GM12878 (cell line): ENCODE measurements around the gene CHAD. TPM values are rescaled to one million over a fixed set of nuclear protein-coding genes. Genes with fewer than 3 reads are reported as not detected.

Experiments used
- ATAC-seq: fragments of 200-7000 bp; cut with Tn5 transposase; 3 replicates; pipeline ENCODE4 v1.9.1; 2020; ENCODE audit warnings: mild to moderate bottlenecking, moderate library complexity
- BruUV-seq: library from RNA; stranded (reverse); fragments of 400-500 nt; replicated peaks from 2 replicates; lab custom pipeline; 2021; lab: Mats Ljungman, UMichigan
- CTCF ChIA-PET: fragments of 300-600 bp; sonication (Branson Sonifier 250); formaldehyde crosslinking; extraction: SDS; loops from one replicate; lab custom pipeline; 2021; ENCODE audit warnings: inconsistent platforms; lab: Yijun Ruan, JAX
- POLR2A ChIA-PET: fragments of 350-600 bp; formaldehyde crosslinking; extraction: SDS; loops from one replicate; lab custom pipeline; 2021; ENCODE audit warnings: inconsistent platforms; lab: Charles Lee
- RAD21 ChIA-PET: fragments of 300-600 bp; sonication (Branson Sonifier 250); formaldehyde crosslinking; loops from one replicate; lab custom pipeline; 2023; ENCODE audit warnings: antibody characterized with exemption; ENCODE audit not compliant: unreplicated experiment; lab: Charles Lee
- SMC1A ChIA-PET: fragments of 300-600 bp; sonication (Branson Sonifier 250); formaldehyde crosslinking; loops from one replicate; lab custom pipeline; 2023; ENCODE audit not compliant: unreplicated experiment, uncharacterized antibody; lab: Charles Lee
- DNase-seq: peaks from one replicate; pipeline ENCODE4 v3.0.0-alpha.2; 2011; ENCODE audit warnings: low read depth, low spot score
- FAIRE-seq: peaks from 3 replicates; lab custom pipeline; 2011; peaks lifted over from hg19 to GRCh38; lab: Jason Lieb, UNC
- H2AFZ ChIP-seq: 2 replicates; pipeline ENCODE4 v1.6.0; 2011; ENCODE audit warnings: low read depth, low read length, control low read depth; ENCODE audit not compliant: control insufficient read depth
- H3K27ac ChIP-seq: 2 replicates; pipeline ENCODE4 v1.5.1; 2011; ENCODE audit warnings: control low read depth; ENCODE audit not compliant: control insufficient read depth, insufficient read depth
- H3K27me3 ChIP-seq, 2 experiments: replicated peaks in 1 of 2; 2 replicates each; pipeline versions ENCODE4 v1.6.0 to v1.6.1; 2011; ENCODE audit warnings: low read length in 1 of 2; ENCODE audit not compliant: control insufficient read depth in 2 of 2, insufficient read depth in 2 of 2
- H3K36me3 ChIP-seq, 2 experiments: 2 replicates each; pipeline ENCODE4 v1.5.1; 2011; ENCODE audit warnings: low read length in 1 of 2; ENCODE audit not compliant: control insufficient read depth in 2 of 2, insufficient read depth in 2 of 2
- H3K4me1 ChIP-seq: 2 replicates; pipeline ENCODE4 v1.6.1; 2011; ENCODE audit warnings: mild to moderate bottlenecking, low read length, moderate library complexity, mixed read lengths; ENCODE audit not compliant: control insufficient read depth, insufficient read depth
- H3K4me2 ChIP-seq: 2 replicates; pipeline ENCODE4 v1.6.0; 2011; ENCODE audit warnings: control low read depth; ENCODE audit not compliant: control insufficient read depth, insufficient read depth
- H3K4me3 ChIP-seq: fragments of 200-600 bp; sonication (generic); 2 replicates; pipeline ENCODE4 v1.5.1; 2016
- H3K79me2 ChIP-seq: 2 replicates; pipeline ENCODE4 v1.6.0; 2011; ENCODE audit warnings: low read length; ENCODE audit not compliant: control insufficient read depth, insufficient read depth
- H3K9ac ChIP-seq: 2 replicates; pipeline ENCODE4 v1.8.0; 2011; ENCODE audit warnings: low read length, control low read depth, mixed read lengths; ENCODE audit not compliant: control insufficient read depth, insufficient read depth
- H3K9me3 ChIP-seq: replicated peaks from 3 replicates; pipeline ENCODE4 v1.5.1; 2011; ENCODE audit warnings: mild to moderate bottlenecking, low read length; ENCODE audit not compliant: control insufficient read depth, insufficient read depth
- H4K20me1 ChIP-seq: 2 replicates; pipeline ENCODE4 v1.6.0; 2011; ENCODE audit not compliant: control insufficient read depth, insufficient read depth
- ATF3 ChIP-seq: IDR thresholded peaks from 2 replicates; pipeline ENCODE4 v1.6.1; 2011; ENCODE audit warnings: low read depth, mild to moderate bottlenecking, low read length, moderate library complexity, borderline replicate concordance; ENCODE audit errors: extremely low read depth
- DPF2 ChIP-seq: fragments of 450-650 bp; IDR thresholded peaks from 2 replicates; pipeline ENCODE4 v1.6.1; 2017; ENCODE audit warnings: mild to moderate bottlenecking
- ETV6 ChIP-seq, 2 experiments: fragments of 450-650 bp in 1 of 2; IDR thresholded peaks in 1 of 2; conservative IDR thresholded peaks in 1 of 2; 2 replicates each; pipeline ENCODE4 v1.6.1; 2014; ENCODE audit warnings: antibody characterized with exemption in 1 of 2, borderline replicate concordance in 1 of 2, low read depth in 1 of 2, mild to moderate bottlenecking in 1 of 2, moderate library complexity in 1 of 2
- FOS ChIP-seq: IDR thresholded peaks from 3 replicates; pipeline ENCODE4 v1.6.1; 2011; ENCODE audit warnings: borderline replicate concordance; ENCODE audit not compliant: insufficient read length; ENCODE audit errors: extremely low read depth
- JUNB ChIP-seq: IDR thresholded peaks from 2 replicates; pipeline ENCODE4 v1.6.1; 2016; ENCODE audit warnings: antibody characterized with exemption, mild to moderate bottlenecking
- NR2C2 ChIP-seq: IDR thresholded peaks from 2 replicates; pipeline ENCODE4 v1.6.1; 2011; ENCODE audit warnings: borderline replicate concordance, low read depth; ENCODE audit not compliant: control insufficient read depth, insufficient read length
- PBX3 ChIP-seq: IDR thresholded peaks from 2 replicates; pipeline ENCODE4 v1.6.1; 2011; ENCODE audit warnings: mild to moderate bottlenecking, low read depth, low read length, moderate library complexity; ENCODE audit not compliant: insufficient replicate concordance
- POLR2A ChIP-seq: IDR thresholded peaks from 2 replicates; pipeline ENCODE4 v1.6.1; 2011; ENCODE audit warnings: low read depth, mild to moderate bottlenecking, low read length
- POLR2AphosphoS2 ChIP-seq: IDR thresholded peaks from 2 replicates; pipeline ENCODE4 v1.6.1; 2011; ENCODE audit warnings: low read depth, mild to moderate bottlenecking, low read length, improper control_type of control experiment, moderate library complexity
- RAD51 ChIP-seq: fragments of 450-650 bp; IDR thresholded peaks from 2 replicates; pipeline ENCODE4 v1.6.1; 2016; ENCODE audit warnings: moderate library complexity, mild to moderate bottlenecking, inconsistent platforms
- SIN3A ChIP-seq: IDR thresholded peaks from 2 replicates; pipeline ENCODE4 v1.6.1; 2012; ENCODE audit warnings: low read depth, low read length, improper control_type of control experiment
- SMAD1 ChIP-seq: fragments of 450-650 bp; IDR thresholded peaks from 2 replicates; pipeline ENCODE4 v1.6.1; 2018; ENCODE audit warnings: mild to moderate bottlenecking, low read depth; ENCODE audit not compliant: partially characterized antibody
- SREBF1 ChIP-seq: IDR thresholded peaks from 2 replicates; pipeline ENCODE4 v1.6.1; 2012; ENCODE audit warnings: mild to moderate bottlenecking, low read length
- SREBF2 ChIP-seq: IDR thresholded peaks from 2 replicates; pipeline ENCODE4 v1.6.1; 2012; ENCODE audit warnings: mild to moderate bottlenecking, low read length
- WGBS: methylation state at CpG from one replicate; pipeline ENCODE4 v1.1.6; 2016; ENCODE audit warnings: low lambda C conversion rate; ENCODE audit not compliant: insufficient replicate concordance, insufficient coverage; ENCODE audit errors: missing lambda C conversion rate; 5-methylcytosine and 5-hydroxymethylcytosine counted together
- in situ Hi-C: fragments of 300-500 bp; cut with MboI; formaldehyde crosslinking; loops from 9 replicates; pipeline ENCODE4 v1.14.3; 2018; ENCODE audit warnings: mixed read lengths
- intact Hi-C: fragments of 100-400 bp; cut with micrococcal nuclease; formaldehyde crosslinking; loops from one replicate; pipeline ENCODE4 v1.14.2; 2022; ENCODE audit not compliant: unreplicated experiment
- polyA plus RNA-seq, 11 experiments: library from polyadenylated mRNA; depleted of rRNA in 4 of 11; unstranded in 6 of 11; stranded (reverse) in 5 of 11; fragments of >200 nt; fragmentation: Nextera tagmentation in 4 of 11; fragmentation: Illumina TruSeq in 1 of 11; extraction: Ambion mirVana in 4 of 11; extraction: Trizol in 1 of 11; gene quantifications; 1 replicate in 1 of 11; 2 replicates in 10 of 11; pipeline versions ENCODE4 v1.2.1 to v1.2.3, GENCODE V29; 2011 to 2016; ENCODE audit warnings: inconsistent platforms in 2 of 11, missing spikeins in 2 of 11, low read depth in 1 of 11
- total RNA-seq, 4 experiments: library from RNA; depleted of rRNA in 3 of 4; stranded (reverse); fragments of >200 nt in 3 of 4; fragmentation: Illumina TruSeq in 1 of 4; extraction: Trizol in 1 of 4; gene quantifications; 2 replicates each; pipeline versions ENCODE4 v1.2.1 to v1.2.3, GENCODE V29; 2013 to 2021
- TF ChIP-seq, protein P1 (sequence below): fragments of 450-650 bp; IDR thresholded peaks from 2 replicates; pipeline ENCODE4 v1.6.1; 2014; ENCODE audit warnings: mild to moderate bottlenecking

Gene CHAD
- total and polyA plus RNA-seq, 10 of the 15 experiments (the other 5 are each of a cell fraction or from before 2014, with no cell fraction given), result 0.06 TPM; not detected in 9

- DNase-seq, result no peak
- ChIA-PET CTCF (interaction anchor here (2.4 kb wide), 1 partner anchor 48 kb away, joined by 6 read pairs; the partner anchor contains the start of gene LRRC59), SMC1A (no interaction called here), POLR2A (no interaction called here)
- intact Hi-C loops, result no loop called here
- no peak overlapping the region for H3K27ac ChIP-seq
- no peak for TF ChIP-seq DPF2
- TF ChIP-seq, protein P1, sequence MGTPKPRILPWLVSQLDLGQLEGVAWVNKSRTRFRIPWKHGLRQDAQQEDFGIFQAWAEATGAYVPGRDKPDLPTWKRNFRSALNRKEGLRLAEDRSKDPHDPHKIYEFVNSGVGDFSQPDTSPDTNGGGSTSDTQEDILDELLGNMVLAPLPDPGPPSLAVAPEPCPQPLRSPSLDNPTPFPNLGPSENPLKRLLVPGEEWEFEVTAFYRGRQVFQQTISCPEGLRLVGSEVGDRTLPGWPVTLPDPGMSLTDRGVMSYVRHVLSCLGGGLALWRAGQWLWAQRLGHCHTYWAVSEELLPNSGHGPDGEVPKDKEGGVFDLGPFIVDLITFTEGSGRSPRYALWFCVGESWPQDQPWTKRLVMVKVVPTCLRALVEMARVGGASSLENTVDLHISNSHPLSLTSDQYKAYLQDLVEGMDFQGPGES, result no peak
- no peak for TF ChIP-seq PBX3
- TF ChIP-seq SMAD1, result no peak
- TF ChIP-seq RAD51, result no peak
- TF ChIP-seq SIN3A, result no peak
- no peak for TF ChIP-seq FOS
- no peak for TF ChIP-seq NR2C2
- TF ChIP-seq POLR2A, result no peak
- TF ChIP-seq POLR2AphosphoS2, result no peak
- no peak for TF ChIP-seq ATF3
- TF ChIP-seq SREBF1, result no peak
- no peak for TF ChIP-seq JUNB
- no peak for TF ChIP-seq ETV6 (conservative IDR thresholded peaks at IDR 0.05 in 1 of 2, IDR thresholded peaks at IDR 0.05 in 1 of 2; ENCODE audit: borderline replicate concordance in 1 of 2, low read depth in 1 of 2)
- no peak for TF ChIP-seq SREBF2
- TF ChIP-seq, all 136 proteins: peak for 0
- Histone ChIP-seq H4K20me1 (no peaks in the 10 kb centered on the region), H3K4me3 (no peak overlapping the region), H3K9ac (no peak overlapping the region), H2AFZ (no peak overlapping the region), H3K79me2 (no peaks in the 10 kb centered on the region), H3K36me3 (no peaks in the 10 kb centered on the region), H3K4me1 (no peaks in the 10 kb centered on the region), H3K4me2 (no peak overlapping the region), H3K9me3 (no peaks in the 10 kb centered on the region), H3K27me3 (no peaks in the 10 kb centered on the region)
- FAIRE-seq (no peak), ATAC-seq (no peak)
- in situ Hi-C loops, result no loop called here
- RAD21 ChIA-PET, result no interaction called here
- WGBS, result 4% methylated on average over 1 of the region's 1 CpG
- BruUV-seq, result no TSS peak
These were observed 22.9 kb downstream of the CHAD start for GRCh38 chr17:50445730-50446325.
